BLaER1 treated with 17β-estradiol and CSF1 and Interleukin-3, amounts not matched to agents 10 nM and 100 nM (cell line): Measurements from ENCODE around the gene B9D2.

ENCODE experiments used
- H3K27ac ChIP-seq, 11 experiments: shearing (Covaris generic); formaldehyde crosslinking; 2 replicates each; pipeline ENCODE4 v1.8.1; 2022
- H3K27me3 ChIP-seq, 11 experiments: shearing (Covaris generic); formaldehyde crosslinking; 2 replicates each; pipeline ENCODE4 v1.8.1; 2022
- H3K36me3 ChIP-seq, 11 experiments: shearing (Covaris generic); formaldehyde crosslinking; 2 replicates each; pipeline ENCODE4 v1.8.1; 2022
- H3K4me1 ChIP-seq, 10 experiments: shearing (Covaris generic); formaldehyde crosslinking; 2 replicates each; pipeline ENCODE4 v1.8.1; 2022
- H3K4me2 ChIP-seq, 11 experiments: shearing (Covaris generic); formaldehyde crosslinking; 2 replicates each; pipeline ENCODE4 v1.8.1; 2022
- H3K4me3 ChIP-seq, 10 experiments: shearing (Covaris generic); formaldehyde crosslinking; 2 replicates each; pipeline ENCODE4 v1.8.1; 2022
- H3K9ac ChIP-seq, 11 experiments: shearing (Covaris generic); formaldehyde crosslinking; 2 replicates each; pipeline ENCODE4 v1.8.1; 2022
- H3K9me3 ChIP-seq, 11 experiments: shearing (Covaris generic); formaldehyde crosslinking; replicated peaks in 1 of 11; 2 replicates each; pipeline ENCODE4 v1.8.1; 2022
- H4K20me1 ChIP-seq, 11 experiments: shearing (Covaris generic); formaldehyde crosslinking; 2 replicates each; pipeline ENCODE4 v1.8.1; 2022
- Cebpa-rat ChIP-seq, 11 experiments: shearing (Covaris generic); IDR thresholded peaks; 2 replicates each; pipeline ENCODE4 v1.8.1; 2022

Gene B9D2

GRCh38 chr19:41327576-41328156 is 36.3 kb downstream of the B9D2 start:
- Histone ChIP-seq H4K20me1 (peaks cover 11 to 79% (median 65%) of the 10 kb centered on the region in 11 experiments; a peak in 21 of 22 replicates), H3K27me3 (no peaks in the 10 kb centered on the region), H3K9me3 (no peaks in the 10 kb centered on the region), H3K36me3 (peaks cover 29 to 46% (median 39%) of the 10 kb centered on the region in 11 experiments; a peak in 21 of 22 replicates), H3K4me1 (peaks cover 78 to 99% (median 88%) of the 10 kb centered on the region in 10 experiments), H3K4me2 (peak overlapping the region; percentile 87 to 99 (median 97)), H3K4me3 (peak overlapping the region; percentile 12 to 61 (median 46); a peak in 19 of 20 replicates), H3K27ac (peak overlapping the region; percentile 67 to 93 (median 86)), H3K9ac (peak overlapping the region; percentile 57 to 83 (median 77))
- no peak for TF ChIP-seq Cebpa-rat (IDR thresholded peaks at IDR 0.05)

- Histone ChIP-seq H3K27ac (peak overlapping the region; percentile 67 to 93 (median 86); a peak in 21 of 22 replicates), H3K9me3 (no peaks in the 10 kb centered on the region), H3K9ac (peak overlapping the region; percentile 57 to 83 (median 77); a peak in 21 of 22 replicates), H3K4me3 (peak overlapping the region; percentile 12 to 61 (median 46); a peak in 18 of 20 replicates), H3K27me3 (no peaks in the 10 kb centered on the region), H3K36me3 (peaks cover 29 to 46% (median 39%) of the 10 kb centered on the region in 11 experiments; a peak in 21 of 22 replicates), H4K20me1 (peaks cover 5 to 79% (median 70%) of the 10 kb centered on the region in 11 experiments; a peak in 21 of 22 replicates), H3K4me2 (peak overlapping the region; percentile 87 to 99 (median 97)), H3K4me1 (peaks cover 83 to 99% (median 90%) of the 10 kb centered on the region in 10 experiments)
- no peak for TF ChIP-seq Cebpa-rat (IDR thresholded peaks at IDR 0.05)
These were observed 36.8 kb downstream of the B9D2 start for GRCh38 chr19:41327076-41327575.

GRCh38 chr19:41325947-41326706 is 37.8 kb downstream of the B9D2 start:
- Histone ChIP-seq H3K4me3 (peak overlapping the region in 9 of 10 experiments; percentile 12 to 61 (median 48); a peak in 14 of 20 replicates), H4K20me1 (peaks cover 3 to 83% (median 73%) of the 10 kb centered on the region in 11 experiments; a peak in 20 of 22 replicates), H3K9ac (peak overlapping the region; percentile 57 to 83 (median 77)), H3K36me3 (peaks cover 29 to 46% (median 39%) of the 10 kb centered on the region in 11 experiments), H3K27me3 (no peaks in the 10 kb centered on the region), H3K4me1 (peaks cover 93 to 99% (median 96%) of the 10 kb centered on the region in 10 experiments), H3K4me2 (peak overlapping the region; percentile 87 to 99 (median 97)), H3K27ac (peak overlapping the region; percentile 67 to 93 (median 86); a peak in 21 of 22 replicates), H3K9me3 (no peaks in the 10 kb centered on the region)
- TF ChIP-seq Cebpa-rat (IDR thresholded peaks at IDR 0.05), result no peak

GRCh38 chr19:41325640-41325946 is 38.4 kb downstream of the B9D2 start:
- Histone ChIP-seq H4K20me1 (peaks cover 3 to 88% (median 76%) of the 10 kb centered on the region in 11 experiments; a peak in 20 of 22 replicates), H3K27ac (peak overlapping the region; percentile 25 to 93 (median 86); a peak in 21 of 22 replicates), H3K9me3 (no peaks in the 10 kb centered on the region), H3K9ac (peak overlapping the region; percentile 57 to 83 (median 77)), H3K4me2 (peak overlapping the region; percentile 87 to 99 (median 97)), H3K36me3 (peaks cover 31 to 46% (median 40%) of the 10 kb centered on the region in 11 experiments), H3K27me3 (no peaks in the 10 kb centered on the region), H3K4me1 (peaks cover 97 to 100% (median 99%) of the 10 kb centered on the region in 10 experiments), H3K4me3 (peak overlapping the region in 8 of 10 experiments; percentile 19 to 61 (median 51); a peak in 12 of 20 replicates)
- no peak for TF ChIP-seq Cebpa-rat (IDR thresholded peaks at IDR 0.05)

- Histone ChIP-seq H3K4me2 (peak overlapping the region; percentile 87 to 99 (median 97)), H3K4me1 (peaks cover 92 to 100% (median 95%) of the 10 kb centered on the region in 10 experiments), H3K4me3 (no peak overlapping the region; a peak in 2 of 20 replicates), H3K9ac (peak overlapping the region; percentile 66 to 84 (median 77); a peak in 19 of 22 replicates), H4K20me1 (peaks cover 3 to 93% (median 76%) of the 10 kb centered on the region in 11 experiments; a peak in 20 of 22 replicates), H3K27me3 (no peaks in the 10 kb centered on the region), H3K9me3 (no peaks in the 10 kb centered on the region), H3K36me3 (peaks cover 31 to 46% (median 40%) of the 10 kb centered on the region in 11 experiments), H3K27ac (peak overlapping the region; percentile 76 to 93 (median 84); a peak in 21 of 22 replicates)
- no peak for TF ChIP-seq Cebpa-rat (IDR thresholded peaks at IDR 0.05)
These were observed 38.9 kb downstream of the B9D2 start for GRCh38 chr19:41324921-41325639.

- peak overlapping the region; percentile 74 to 93 (median 84) for H3K27ac ChIP-seq
- H3K36me3 ChIP-seq, result peaks cover 34 to 47% (median 43%) of the 10 kb centered on the region in 11 experiments
- H3K9ac ChIP-seq, result peak overlapping the region; percentile 66 to 84 (median 77); a peak in 20 of 22 replicates
- H4K20me1 ChIP-seq, result peaks cover 3 to 99% (median 75%) of the 10 kb centered on the region in 11 experiments; a peak in 21 of 22 replicates
- no peaks in the 10 kb centered on the region for H3K27me3 ChIP-seq
- peak overlapping the region; percentile 87 to 99 (median 92) for H3K4me2 ChIP-seq
- TF ChIP-seq Cebpa-rat (IDR thresholded peaks at IDR 0.05), result no peak
- peaks cover 84 to 96% (median 87%) of the 10 kb centered on the region in 10 experiments for H3K4me1 ChIP-seq
- no peaks in the 10 kb centered on the region for H3K9me3 ChIP-seq
- peak overlapping the region in 5 of 10 experiments; percentile 20 to 59 (median 44); a peak in 5 of 20 replicates for H3K4me3 ChIP-seq
These were observed 39.7 kb downstream of the B9D2 start for GRCh38 chr19:41324231-41324702.

GRCh38 chr19:41323430-41324125 is 40.4 kb downstream of the B9D2 start:
- peaks cover 77 to 89% (median 80%) of the 10 kb centered on the region in 10 experiments for H3K4me1 ChIP-seq
- H3K27ac ChIP-seq, result peak overlapping the region; percentile 74 to 93 (median 84)
- peak overlapping the region; percentile 87 to 99 (median 92) for H3K4me2 ChIP-seq
- no peaks in the 10 kb centered on the region for H3K27me3 ChIP-seq
- H3K9ac ChIP-seq, result peak overlapping the region; percentile 66 to 84 (median 77)
- no peaks in the 10 kb centered on the region for H3K9me3 ChIP-seq
- H3K4me3 ChIP-seq, result peak overlapping the region in 7 of 10 experiments; percentile 3 to 59 (median 43); a peak in 11 of 20 replicates
- H3K36me3 ChIP-seq, result peaks cover 41 to 54% (median 50%) of the 10 kb centered on the region in 11 experiments
- no peak for TF ChIP-seq Cebpa-rat (IDR thresholded peaks at IDR 0.05)
- peaks cover 3 to 99% (median 74%) of the 10 kb centered on the region in 11 experiments; a peak in 21 of 22 replicates for H4K20me1 ChIP-seq
